Esophagus squamous epithelium (tissue), 4 donors: Measurements from ENCODE around the gene SPSB1.

Experiments
- POLR2A ChIP-seq, 4 donors: fragments of 450-650 bp; IDR thresholded peaks; one replicate each; pipeline ENCODE4 v1.6.1; 2017; ENCODE audit warnings: antibody characterized with exemption in 4 of 4, mild to moderate bottlenecking in 4 of 4, moderate library complexity in 3 of 4
- TF ChIP-seq, protein P1 (sequence below), 6 experiments: fragments of 450-650 bp in 4 of 6; fragments of 200-600 bp in 2 of 6; sonication (generic) in 2 of 6; IDR thresholded peaks; one replicate each; pipeline ENCODE4 v1.5.1; 2016 to 2019; ENCODE audit warnings: antibody characterized with exemption in 6 of 6, mild to moderate bottlenecking in 4 of 6, moderate library complexity in 4 of 6

- TF ChIP-seq, protein P1, sequence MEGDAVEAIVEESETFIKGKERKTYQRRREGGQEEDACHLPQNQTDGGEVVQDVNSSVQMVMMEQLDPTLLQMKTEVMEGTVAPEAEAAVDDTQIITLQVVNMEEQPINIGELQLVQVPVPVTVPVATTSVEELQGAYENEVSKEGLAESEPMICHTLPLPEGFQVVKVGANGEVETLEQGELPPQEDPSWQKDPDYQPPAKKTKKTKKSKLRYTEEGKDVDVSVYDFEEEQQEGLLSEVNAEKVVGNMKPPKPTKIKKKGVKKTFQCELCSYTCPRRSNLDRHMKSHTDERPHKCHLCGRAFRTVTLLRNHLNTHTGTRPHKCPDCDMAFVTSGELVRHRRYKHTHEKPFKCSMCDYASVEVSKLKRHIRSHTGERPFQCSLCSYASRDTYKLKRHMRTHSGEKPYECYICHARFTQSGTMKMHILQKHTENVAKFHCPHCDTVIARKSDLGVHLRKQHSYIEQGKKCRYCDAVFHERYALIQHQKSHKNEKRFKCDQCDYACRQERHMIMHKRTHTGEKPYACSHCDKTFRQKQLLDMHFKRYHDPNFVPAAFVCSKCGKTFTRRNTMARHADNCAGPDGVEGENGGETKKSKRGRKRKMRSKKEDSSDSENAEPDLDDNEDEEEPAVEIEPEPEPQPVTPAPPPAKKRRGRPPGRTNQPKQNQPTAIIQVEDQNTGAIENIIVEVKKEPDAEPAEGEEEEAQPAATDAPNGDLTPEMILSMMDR (IDR thresholded peaks at IDR 0.05): no peak
- no peak for TF ChIP-seq POLR2A (IDR thresholded peaks at IDR 0.05)
Observed at GRCh38 chr1:9357958-9358357, 65.3 kb downstream of the SPSB1 start.
